ENCODE measurements around the gene FCN1.

DNA sequence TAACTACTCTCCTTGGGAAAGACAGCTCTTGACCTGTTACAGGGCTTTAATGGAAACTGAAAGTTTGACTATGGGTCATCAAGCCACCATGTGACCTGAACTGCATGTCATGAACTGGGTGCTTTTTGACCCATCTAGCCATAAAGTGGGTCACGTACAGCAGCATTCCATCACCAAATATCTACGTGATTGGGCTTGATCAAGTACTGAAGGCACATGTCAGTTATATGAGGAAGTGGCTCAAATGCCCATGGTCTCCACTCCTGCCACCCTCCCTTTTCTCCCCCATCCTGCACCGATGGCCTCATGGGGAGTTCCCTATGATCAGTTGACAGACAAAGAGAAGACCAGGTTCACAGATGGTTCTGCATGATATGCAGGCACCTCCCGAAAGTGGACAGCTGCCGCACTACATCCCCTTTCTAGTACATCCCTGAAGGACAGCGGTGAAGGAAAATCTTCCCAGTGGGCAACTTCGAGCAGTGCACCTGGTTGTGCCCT lies 7.3 kb upstream of the FCN1 start:
- TF ChIP-seq EZH2 (IDR thresholded peaks at IDR 0.05) (no peak), POLR2AphosphoS5 (IDR thresholded peaks at IDR 0.05; ENCODE audit: borderline replicate concordance, low read depth, low read length) (no peak)

All from SK-N-MC (cell line).